B cell (primary cell): ENCODE measurements around the gene APH1A. TPM values are rescaled to one million over a fixed set of nuclear protein-coding genes. Genes with fewer than 3 reads are reported as not detected.
A peak's percentile ranks its signal among the peaks of the same experiment; 100 is the strongest.

Experiments
- ATAC-seq: fragments of 200-7000 bp; cut with Tn5 transposase; one replicate; pipeline ENCODE4 v1.10.0; 2021; ENCODE audit warnings: low read depth, mild to moderate bottlenecking, moderate number of reproducible peaks, moderate library complexity
- CTCF ChIA-PET: fragments of 350-600 bp; sonication (Branson Sonifier 250); formaldehyde crosslinking; loops from one replicate; lab custom pipeline; 2021; ENCODE audit warnings: antibody characterized with exemption, inconsistent platforms; lab: Charles Lee
- POLR2A ChIA-PET: fragments of 350-600 bp; sonication (Branson Sonifier 250); formaldehyde crosslinking; loops from one replicate; lab custom pipeline; 2021; ENCODE audit warnings: antibody characterized with exemption; lab: Charles Lee
- DNase-seq: peaks from one replicate; pipeline ENCODE4 v3.0.0; 2013
- H2AFZ ChIP-seq: 2 replicates; pipeline ENCODE4 v1.6.1; 2012; ENCODE audit warnings: mild to moderate bottlenecking, low read depth, low read length; ENCODE audit not compliant: insufficient read depth, poor library complexity, severe bottlenecking
- H3K27ac ChIP-seq, 2 donors: 1 replicate in 1 of 2; 2 replicates in 1 of 2; pipeline ENCODE4 v1.5.1; 2012 to 2013; ENCODE audit warnings: low read length in 2 of 2, mild to moderate bottlenecking in 2 of 2, moderate library complexity in 1 of 2
- H3K27me3 ChIP-seq, 4 experiments: fragments of 200-600 bp in 1 of 4; sonication (generic) in 1 of 4; replicated peaks in 1 of 4; 1 replicate in 2 of 4; 2 replicates in 2 of 4; pipeline versions ENCODE4 v1.6.1 to v1.7.0; 2013 to 2016; ENCODE audit warnings: low read length in 3 of 4, mild to moderate bottlenecking in 2 of 4, mixed read lengths in 1 of 4, moderate library complexity in 1 of 4; ENCODE audit not compliant: insufficient read depth in 4 of 4, control insufficient read depth in 3 of 4; ENCODE audit errors: control extremely low read depth in 1 of 4
- H3K36me3 ChIP-seq, 2 experiments: replicated peaks in 1 of 2; 1 replicate in 1 of 2; 2 replicates in 1 of 2; pipeline versions ENCODE4 v1.6.1 to v1.7.1; 2013; ENCODE audit warnings: low read length in 1 of 2; ENCODE audit not compliant: insufficient read depth in 2 of 2, control insufficient read depth in 1 of 2; ENCODE audit errors: control extremely low read depth in 1 of 2, extremely low read depth in 1 of 2
- H3K4me1 ChIP-seq, 2 donors: fragments of 200-600 bp in 1 of 2; sonication (generic) in 1 of 2; 1 replicate in 1 of 2; 2 replicates in 1 of 2; pipeline versions ENCODE4 v1.5.1 to v1.6.1; 2013 to 2017; ENCODE audit warnings: low read length in 2 of 2; ENCODE audit not compliant: control insufficient read depth in 2 of 2, insufficient read depth in 2 of 2
- H3K4me2 ChIP-seq: replicated peaks from 2 replicates; pipeline ENCODE3; 2012; ENCODE audit warnings: mild to moderate bottlenecking, low read depth, low read length; ENCODE audit not compliant: poor library complexity, severe bottlenecking
- H3K4me3 ChIP-seq, 5 experiments: fragments of 200-600 bp in 1 of 5; sonication (generic) in 1 of 5; 1 replicate in 3 of 5; 2 replicates in 2 of 5; pipeline versions ENCODE4 v1.5.1 to v1.7.0; 2011 to 2016; ENCODE audit warnings: low read length in 4 of 5, mild to moderate bottlenecking in 4 of 5, low read depth in 2 of 5, control low read depth in 1 of 5, moderate library complexity in 1 of 5; ENCODE audit not compliant: insufficient read depth in 1 of 5; ENCODE audit errors: control extremely low read depth in 1 of 5, extremely low read depth in 1 of 5
- H3K79me2 ChIP-seq: fragments of 200-600 bp; sonication (generic); one replicate; pipeline ENCODE4 v1.6.0; 2016; ENCODE audit warnings: low read length; ENCODE audit not compliant: control insufficient read depth, insufficient read depth
- H3K9ac ChIP-seq: fragments of 200-600 bp; sonication (generic); 2 replicates; pipeline ENCODE4 v1.6.1; 2017; ENCODE audit warnings: mild to moderate bottlenecking, low read length, moderate library complexity
- H3K9me3 ChIP-seq, 3 donors: one replicate each; pipeline versions ENCODE4 v1.6.1 to v1.7.1; 2013; ENCODE audit warnings: low read length in 2 of 3; ENCODE audit not compliant: control insufficient read depth in 2 of 3, insufficient read depth in 1 of 3; ENCODE audit errors: control extremely low read depth in 1 of 3
- H4K20me1 ChIP-seq: 2 replicates; pipeline ENCODE4 v1.6.0; 2012; ENCODE audit warnings: mild to moderate bottlenecking, low read length; ENCODE audit not compliant: insufficient read depth, control insufficient read depth, poor library complexity, severe bottlenecking
- H3K27ac Mint-ChIP-seq: one replicate; pipeline ENCODE4 v1.8.0; 2021; ENCODE audit warnings: mixed read lengths
- H3K27me3 Mint-ChIP-seq: one replicate; pipeline ENCODE4 v1.8.0; 2021; ENCODE audit warnings: mixed read lengths
- H3K4me1 Mint-ChIP-seq: one replicate; pipeline ENCODE4 v1.8.0; 2021; ENCODE audit warnings: mixed read lengths
- H3K4me3 Mint-ChIP-seq: one replicate; pipeline ENCODE4 v1.8.0; 2021; ENCODE audit warnings: mixed read lengths
- H3K9me3 Mint-ChIP-seq: one replicate; pipeline ENCODE4 v1.8.0; 2022; ENCODE audit warnings: mixed read lengths; ENCODE audit not compliant: insufficient read depth
- CTCF ChIP-seq: fragments of 200-600 bp; IDR thresholded peaks from one replicate; pipeline ENCODE4 v1.8.0; 2022; ENCODE audit warnings: antibody characterized with exemption, mild to moderate bottlenecking
- EZH2 ChIP-seq: IDR thresholded peaks from 2 replicates; pipeline ENCODE4 v1.6.1; 2012; ENCODE audit warnings: borderline replicate concordance, low read depth, mild to moderate bottlenecking, moderate library complexity, low read length; ENCODE audit not compliant: insufficient read depth, poor library complexity, severe bottlenecking
- WGBS: methylation state at CpG from one replicate; pipeline ENCODE4 v1.1.5; 2013; ENCODE audit warnings: missing lambda C conversion rate; ENCODE audit not compliant: insufficient coverage; 5-methylcytosine and 5-hydroxymethylcytosine counted together
- intact Hi-C: fragments of 100-400 bp; cut with micrococcal nuclease; formaldehyde crosslinking; loops from one replicate; pipeline ENCODE4 v1.10.0; 2022
- polyA plus RNA-seq: library from polyadenylated mRNA; depleted of rRNA; stranded (reverse); fragments of >200 nt; gene quantifications from 2 replicates; pipeline ENCODE4 v1.2.3, GENCODE V29; 2012
- total RNA-seq, 2 donors: library from RNA; stranded (reverse); fragments of 120-200 nt in 1 of 2; gene quantifications; 1 replicate in 1 of 2; 2 replicates in 1 of 2; pipeline versions ENCODE4 v1.2.3 to v1.2.4, GENCODE V29; 2013 to 2022

The APH1A gene
- total and polyA plus RNA-seq, 2 donors (not counting 1 experiment from before 2014, with no cell fraction given), result 135 to 165 TPM

DNA sequence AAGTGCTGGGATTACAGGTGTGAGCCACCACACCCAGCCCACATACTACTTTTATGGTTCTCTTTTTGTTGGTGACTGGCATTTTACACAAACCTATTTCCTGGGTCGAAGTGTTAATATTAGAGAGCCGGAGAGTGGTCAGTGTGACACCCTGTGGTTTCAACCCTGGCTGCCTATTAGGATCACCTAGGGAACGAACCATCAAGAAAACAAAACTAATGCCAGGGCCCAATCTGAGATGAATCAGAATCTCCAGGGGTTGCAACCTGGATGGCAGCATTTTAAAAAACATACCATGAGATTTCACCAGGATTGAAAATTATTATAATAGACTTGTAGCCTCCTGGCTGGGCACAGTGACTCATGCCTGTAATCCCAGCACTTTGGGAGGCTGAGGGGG lies 30.9 kb upstream of the APH1A start:
- Histone ChIP-seq H3K4me1 (peaks cover 0 to under 1% of the 10 kb centered on the region in 2 donors), H3K27ac (no peak overlapping the region), H3K27me3 (no peaks in the 10 kb centered on the region), H3K4me3 (no peak overlapping the region), H2AFZ (no peak overlapping the region), H3K79me2 (peaks cover 10% of the 10 kb centered on the region), H3K36me3 (peaks cover 7 to 41% of the 10 kb centered on the region in 2 experiments), H3K9me3 (no peaks in the 10 kb centered on the region), H3K9ac (no peak overlapping the region), H3K4me2 (no peak overlapping the region), H4K20me1 (no peaks in the 10 kb centered on the region)
- peaks cover 6% of the 10 kb centered on the region for H3K4me1 Mint-ChIP-seq
- no peak overlapping the region for H3K27ac Mint-ChIP-seq
- intact Hi-C loops, result no loop called here
- H3K27me3 Mint-ChIP-seq, result no peaks in the 10 kb centered on the region
- POLR2A ChIA-PET, result interaction anchor here (0.6 kb wide), 1 partner anchor 1212 kb away, joined by 6 read pairs; the partner anchor contains the start of gene CGN
- TF ChIP-seq EZH2, result no peak
- TF ChIP-seq CTCF, result no peak
- 80% methylated on average over 1 of the region's 3 CpGs for WGBS
- CTCF ChIA-PET, result interaction anchor here (1.0 kb wide), 1 partner anchor 43 kb away, joined by 3 read pairs; no protein-coding TSS in a partner anchor
- ATAC-seq (no peak), DNase-seq (no peak)
- no peak overlapping the region for H3K4me3 Mint-ChIP-seq
- H3K9me3 Mint-ChIP-seq, result no peaks in the 10 kb centered on the region

GRCh38 chr1:150295476-150295875 lies 26.7 kb upstream of the APH1A start:
- TF ChIP-seq EZH2, result no peak
- Histone ChIP-seq H3K79me2 (peaks cover 18% of the 10 kb centered on the region), H3K4me3 (no peak overlapping the region), H3K9me3 (peaks cover 0 to 2% (median 0%) of the 10 kb centered on the region in 3 donors), H3K27me3 (no peaks in the 10 kb centered on the region), H3K4me2 (no peak overlapping the region), H3K27ac (no peak overlapping the region), H2AFZ (no peak overlapping the region), H3K9ac (no peak overlapping the region), H4K20me1 (no peaks in the 10 kb centered on the region), H3K4me1 (peaks cover 13 to 18% of the 10 kb centered on the region in 2 donors), H3K36me3 (peaks cover 0 to 20% of the 10 kb centered on the region in 2 experiments)
- H3K4me3 Mint-ChIP-seq, result peak overlapping the region; percentile 46
- no peak for ATAC-seq
- peaks cover 20% of the 10 kb centered on the region for H3K4me1 Mint-ChIP-seq
- WGBS, result 100% methylated on average over 2 of the region's 2 CpGs
- ChIA-PET POLR2A (interaction anchor here (0.7 kb wide), 1 partner anchor 222 kb away, joined by 3 read pairs; no protein-coding TSS in a partner anchor), CTCF (interaction anchor here (1.2 to 1.8 kb wide), 2 partner anchors 40 to 130 kb away, joined by 3 to 7 read pairs; no protein-coding TSS in a partner anchor)
- no peak for DNase-seq
- no peaks in the 10 kb centered on the region for H3K9me3 Mint-ChIP-seq
- intact Hi-C loops, result no loop called here
- no peaks in the 10 kb centered on the region for H3K27me3 Mint-ChIP-seq
- H3K27ac Mint-ChIP-seq, result peak overlapping the region; percentile 42
